ENCODE results near the gene CDH5.

GRCh38 chr16:66328282-66328681 lies 38.2 kb upstream of the CDH5 start:
- TF ChIP-seq EZH2 (IDR thresholded peaks at IDR 0.05; ENCODE audit: insufficient read depth, poor library complexity, severe bottlenecking), result no peak
- no peak for TF ChIP-seq EZH2phosphoT487 (IDR thresholded peaks at IDR 0.05; ENCODE audit: insufficient read depth, low read depth)
